ENCODE data around the gene MEIS2.

Gene MEIS2

DNA sequence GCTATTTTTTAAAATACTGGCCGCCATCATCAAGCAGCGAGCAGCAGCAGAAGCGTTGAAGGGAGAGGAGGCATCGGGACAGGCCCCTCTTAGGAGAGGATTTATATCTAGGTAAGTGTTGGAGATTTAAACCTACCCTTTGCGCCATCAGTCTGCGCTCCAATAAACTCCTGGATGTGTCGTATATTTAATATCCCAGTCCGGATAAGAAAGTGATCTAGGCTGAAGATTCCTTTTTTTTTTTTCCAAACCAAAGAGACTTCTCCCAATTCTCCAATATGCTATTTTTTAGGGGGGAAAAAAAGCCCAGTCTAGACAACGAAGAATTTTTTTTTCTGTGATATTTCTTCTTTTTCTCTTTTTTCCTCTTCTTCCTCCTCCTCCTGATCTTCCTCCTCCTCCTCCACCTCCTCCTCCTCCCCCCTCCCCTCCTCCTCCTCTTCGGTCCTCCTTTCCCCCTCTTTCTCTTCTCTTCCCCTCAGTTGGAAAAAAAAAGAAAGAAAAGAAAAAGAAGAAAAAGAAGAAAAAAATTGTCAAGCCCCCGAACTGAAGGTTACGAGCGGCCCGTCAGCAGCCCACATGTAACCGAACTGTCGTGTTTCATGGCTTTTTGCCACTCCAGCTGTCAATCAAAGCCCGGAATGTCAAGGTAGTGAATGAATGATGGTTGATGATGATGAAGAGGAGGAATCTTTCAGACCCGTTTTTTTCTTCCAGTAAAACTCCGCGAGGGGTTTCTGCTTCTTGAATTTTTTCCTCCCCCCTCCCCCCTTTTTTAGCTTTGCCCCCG, 835 bp downstream of the MEIS2 start:
- Histone ChIP-seq H3K36me3 (ENCODE audit: insufficient read depth, low read length) (no peaks in the 10 kb centered on the region), H3K27me3 (ENCODE audit: insufficient read depth, low read length, poor library complexity) (no peaks in the 10 kb centered on the region), H4K20me1 (ENCODE audit: insufficient read depth, low read length) (no peaks in the 10 kb centered on the region), H3K79me2 (ENCODE audit: insufficient read depth, low read length) (no peaks in the 10 kb centered on the region), H3K4me3 (ENCODE audit: low read depth in 1 of 2, low read length in 2 of 2) (no peak overlapping the region), H3K9me3 (ENCODE audit: insufficient read depth, low read length, severe bottlenecking) (no peaks in the 10 kb centered on the region), H2AFZ (ENCODE audit: low read depth, low read length) (no peak overlapping the region), H3K4me1 (ENCODE audit: insufficient read depth, low read length) (no peaks in the 10 kb centered on the region), H3K27ac (ENCODE audit: low read length) (no peak overlapping the region), H3K4me2 (ENCODE audit: insufficient read depth, low read length) (no peak overlapping the region), H3K9ac (ENCODE audit: low read depth, low read length) (no peak overlapping the region)
- DNase-seq (no peak), ATAC-seq (ENCODE audit: insufficient read depth, low read depth) (no peak)
- no peak for TF ChIP-seq EZH2 (IDR thresholded peaks at IDR 0.05; ENCODE audit: borderline replicate concordance, low read depth, low read length, severe bottlenecking)
- TF ChIP-seq, protein P1, sequence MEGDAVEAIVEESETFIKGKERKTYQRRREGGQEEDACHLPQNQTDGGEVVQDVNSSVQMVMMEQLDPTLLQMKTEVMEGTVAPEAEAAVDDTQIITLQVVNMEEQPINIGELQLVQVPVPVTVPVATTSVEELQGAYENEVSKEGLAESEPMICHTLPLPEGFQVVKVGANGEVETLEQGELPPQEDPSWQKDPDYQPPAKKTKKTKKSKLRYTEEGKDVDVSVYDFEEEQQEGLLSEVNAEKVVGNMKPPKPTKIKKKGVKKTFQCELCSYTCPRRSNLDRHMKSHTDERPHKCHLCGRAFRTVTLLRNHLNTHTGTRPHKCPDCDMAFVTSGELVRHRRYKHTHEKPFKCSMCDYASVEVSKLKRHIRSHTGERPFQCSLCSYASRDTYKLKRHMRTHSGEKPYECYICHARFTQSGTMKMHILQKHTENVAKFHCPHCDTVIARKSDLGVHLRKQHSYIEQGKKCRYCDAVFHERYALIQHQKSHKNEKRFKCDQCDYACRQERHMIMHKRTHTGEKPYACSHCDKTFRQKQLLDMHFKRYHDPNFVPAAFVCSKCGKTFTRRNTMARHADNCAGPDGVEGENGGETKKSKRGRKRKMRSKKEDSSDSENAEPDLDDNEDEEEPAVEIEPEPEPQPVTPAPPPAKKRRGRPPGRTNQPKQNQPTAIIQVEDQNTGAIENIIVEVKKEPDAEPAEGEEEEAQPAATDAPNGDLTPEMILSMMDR (IDR thresholded peaks at IDR 0.05; ENCODE audit: borderline replicate concordance, extremely low read depth, low read length, poor library complexity, severe bottlenecking) = no peak

DNA sequence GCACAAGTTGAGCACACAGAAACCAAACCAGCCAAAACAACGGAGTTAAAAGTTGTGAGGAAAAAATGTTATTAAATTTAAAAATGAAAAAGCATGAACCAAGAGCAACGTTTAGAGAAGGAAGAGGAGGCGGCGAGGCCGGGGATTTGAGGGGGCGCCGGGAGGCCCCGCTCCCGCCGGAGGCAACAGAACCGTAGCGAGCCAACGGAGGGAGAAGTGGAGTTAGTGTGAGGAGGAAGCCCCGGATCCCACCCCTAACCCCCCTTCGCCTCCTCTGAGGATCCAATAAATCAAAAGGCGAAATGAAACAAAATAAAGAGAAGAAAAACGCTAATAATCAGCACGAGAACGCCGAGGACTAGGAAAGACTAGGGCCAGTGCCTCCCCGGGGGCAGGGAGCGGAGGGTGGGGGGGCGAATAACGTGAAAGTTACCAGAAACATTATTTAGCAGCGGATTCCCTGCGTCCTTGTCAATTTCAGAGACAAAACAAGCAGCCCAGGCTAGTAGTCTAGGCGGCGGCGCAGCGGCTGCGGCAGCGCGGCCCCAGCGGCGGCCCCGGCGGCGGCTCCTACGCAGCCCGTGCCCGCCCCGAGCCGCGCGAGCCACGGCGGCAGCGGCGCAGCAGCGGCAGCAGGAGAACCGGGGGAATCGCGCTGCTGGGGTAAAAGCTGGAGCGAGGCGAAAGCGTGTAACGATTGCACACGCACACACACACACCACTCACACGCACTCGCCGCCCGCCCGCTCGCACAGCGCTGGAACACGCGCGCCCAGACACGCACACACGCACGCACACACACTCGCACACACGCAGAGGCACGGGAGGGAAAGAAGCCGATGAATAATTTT, 1.7 kb downstream of the MEIS2 start:
- DNase-seq (no peak), ATAC-seq (ENCODE audit: insufficient read depth, low read depth) (no peak)
- Histone ChIP-seq H3K27ac (ENCODE audit: low read length) (no peak overlapping the region), H4K20me1 (ENCODE audit: insufficient read depth, low read length) (no peaks in the 10 kb centered on the region), H3K9ac (ENCODE audit: low read depth, low read length) (no peak overlapping the region), H3K4me3 (ENCODE audit: low read depth in 1 of 2, low read length in 2 of 2) (no peak overlapping the region), H3K9me3 (ENCODE audit: insufficient read depth, low read length, severe bottlenecking) (no peaks in the 10 kb centered on the region), H2AFZ (ENCODE audit: low read depth, low read length) (no peak overlapping the region), H3K36me3 (ENCODE audit: insufficient read depth, low read length) (no peaks in the 10 kb centered on the region), H3K27me3 (ENCODE audit: insufficient read depth, low read length, poor library complexity) (no peaks in the 10 kb centered on the region), H3K4me1 (ENCODE audit: insufficient read depth, low read length) (no peaks in the 10 kb centered on the region), H3K4me2 (ENCODE audit: insufficient read depth, low read length) (no peak overlapping the region), H3K79me2 (ENCODE audit: insufficient read depth, low read length) (no peaks in the 10 kb centered on the region)
- TF ChIP-seq, protein P1 (IDR thresholded peaks at IDR 0.05; ENCODE audit: borderline replicate concordance, extremely low read depth, low read length, poor library complexity, severe bottlenecking) = no peak
- TF ChIP-seq EZH2 (IDR thresholded peaks at IDR 0.05; ENCODE audit: borderline replicate concordance, low read depth, low read length, severe bottlenecking) = no peak

DNA sequence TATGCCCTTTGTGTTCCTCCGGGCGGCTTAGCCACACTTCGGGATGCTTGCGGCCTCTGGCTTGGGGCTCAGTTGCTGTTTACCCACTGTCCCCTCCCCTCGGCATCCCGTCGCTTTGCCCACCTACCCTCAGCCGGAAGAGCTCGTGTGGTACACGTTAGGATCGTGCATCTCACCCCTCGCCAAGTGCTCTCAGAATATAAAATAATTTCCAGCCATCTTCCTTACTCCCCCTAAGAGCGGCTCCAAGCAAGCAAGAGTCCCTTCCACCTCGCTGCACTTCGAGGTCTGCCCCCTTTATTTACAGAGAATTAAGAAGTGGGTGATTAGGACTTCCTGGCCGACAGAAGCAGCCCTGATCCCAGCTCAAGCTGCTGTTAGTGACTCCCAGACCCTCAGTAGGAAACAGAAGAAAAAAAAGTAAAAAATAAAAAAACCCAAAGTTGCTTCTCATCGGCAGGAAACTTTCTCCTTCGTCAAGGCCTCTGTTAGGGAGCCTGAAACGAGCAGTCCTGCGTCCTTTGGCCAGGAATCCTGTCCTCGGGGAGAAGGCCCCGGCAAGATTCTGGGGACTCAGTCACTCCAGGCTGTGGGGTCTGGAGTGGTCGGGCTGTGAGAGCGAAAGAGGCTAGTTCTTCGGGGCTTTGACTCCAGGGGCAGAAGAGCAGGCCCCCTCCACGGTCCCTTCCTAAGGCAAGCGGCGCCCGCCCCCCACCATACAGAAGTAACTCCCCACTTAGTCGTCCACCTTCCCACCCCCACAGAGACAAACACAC, 3.0 kb downstream of the MEIS2 start:
- Histone ChIP-seq H3K36me3 (ENCODE audit: insufficient read depth, low read length) (no peaks in the 10 kb centered on the region), H4K20me1 (ENCODE audit: insufficient read depth, low read length) (no peaks in the 10 kb centered on the region), H3K4me3 (ENCODE audit: low read depth in 1 of 2, low read length in 2 of 2) (no peak overlapping the region), H3K27ac (ENCODE audit: low read length) (no peak overlapping the region), H3K27me3 (ENCODE audit: insufficient read depth, low read length, poor library complexity) (no peaks in the 10 kb centered on the region), H3K9ac (ENCODE audit: low read depth, low read length) (no peak overlapping the region), H3K9me3 (ENCODE audit: insufficient read depth, low read length, severe bottlenecking) (no peaks in the 10 kb centered on the region), H3K79me2 (ENCODE audit: insufficient read depth, low read length) (no peaks in the 10 kb centered on the region), H3K4me2 (ENCODE audit: insufficient read depth, low read length) (no peak overlapping the region), H2AFZ (ENCODE audit: low read depth, low read length) (no peak overlapping the region), H3K4me1 (ENCODE audit: insufficient read depth, low read length) (no peaks in the 10 kb centered on the region)
- DNase-seq (no peak), ATAC-seq (ENCODE audit: insufficient read depth, low read depth) (no peak)
- TF ChIP-seq EZH2 (IDR thresholded peaks at IDR 0.05; ENCODE audit: borderline replicate concordance, low read depth, low read length, severe bottlenecking) = no peak
- TF ChIP-seq, protein P1 (IDR thresholded peaks at IDR 0.05; ENCODE audit: borderline replicate concordance, extremely low read depth, low read length, poor library complexity, severe bottlenecking) = no peak

Measured in DND-41 (cell line).